Aorta (tissue), 5 donors: ENCODE data around the gene TICRR. TPM values are rescaled to one million over a fixed set of nuclear protein-coding genes. Genes with fewer than 3 reads are reported as not detected.

Experiments
- ATAC-seq: fragments of 200-7000 bp; cut with Tn5 transposase; one replicate; pipeline ENCODE4 v1.9.1; 2022; ENCODE audit warnings: moderate library complexity; ENCODE audit not compliant: low FRiP score
- DNase-seq, 2 donors: peaks; one replicate each; pipeline ENCODE4 v3.0.0-alpha.2; 2020
- H3K27ac ChIP-seq, 2 donors: one replicate each; pipeline ENCODE4 v1.5.1; 2013; ENCODE audit warnings: low read length in 2 of 2, mild to moderate bottlenecking in 2 of 2, moderate library complexity in 2 of 2, control low read depth in 1 of 2, inconsistent platforms in 1 of 2, low read depth in 1 of 2
- H3K27me3 ChIP-seq, 2 donors: one replicate each; pipeline ENCODE4 v1.6.1; 2013; ENCODE audit warnings: control low read depth in 1 of 2, low read length in 1 of 2, mild to moderate bottlenecking in 1 of 2, moderate library complexity in 1 of 2; ENCODE audit not compliant: insufficient read depth in 2 of 2, control insufficient read depth in 1 of 2
- H3K36me3 ChIP-seq, 2 donors: one replicate each; pipeline ENCODE4 v1.6.1; 2013; ENCODE audit warnings: control low read depth in 1 of 2, low read length in 1 of 2, mild to moderate bottlenecking in 1 of 2; ENCODE audit not compliant: insufficient read depth in 2 of 2, control insufficient read depth in 1 of 2
- H3K4me1 ChIP-seq, 2 donors: one replicate each; pipeline ENCODE4 v1.6.1; 2013; ENCODE audit warnings: low read length in 2 of 2, control low read depth in 1 of 2, mild to moderate bottlenecking in 1 of 2, moderate library complexity in 1 of 2; ENCODE audit not compliant: insufficient read depth in 2 of 2, control insufficient read depth in 1 of 2
- H3K4me3 ChIP-seq, 2 donors: one replicate each; pipeline ENCODE4 v1.5.1; 2013; ENCODE audit warnings: low read length in 2 of 2, control low read depth in 1 of 2, mild to moderate bottlenecking in 1 of 2
- H3K9me3 ChIP-seq: one replicate; pipeline ENCODE4 v1.6.1; 2013; ENCODE audit warnings: mild to moderate bottlenecking, low read length; ENCODE audit not compliant: control insufficient read depth
- WGBS, 2 donors: extraction: QIAGEN DNeasy Blood & Tissue Kit; methylation state at CpG; one replicate each; pipeline ENCODE4 v1.1.7; 2013; 5-methylcytosine and 5-hydroxymethylcytosine counted together
- intact Hi-C, 2 donors: fragments of 100-400 bp; cut with DNase I; formaldehyde crosslinking; loops; one replicate each; pipeline versions ENCODE4 v1.14.2 to v1.15.0; 2022
- polyA plus RNA-seq, 2 donors: library from polyadenylated mRNA; stranded (reverse); fragments of 200-250 nt; gene quantifications; one replicate each; pipeline ENCODE4 v1.2.3, GENCODE V29; 2013
- total RNA-seq, 2 donors: library from RNA; stranded (reverse); fragmentation: NEBNext Ultra II Directional; extraction: Animal tissue kit (Norgen Biotek cat#: 25700); gene quantifications; one replicate each; pipeline ENCODE4 v1.2.1, GENCODE V29; 2021
- donor health status: healthy with polysubstance abuse.
- donor health status: Bipolar disorder and iron deficiency.
- donor health status: DM: no; HTN: no; CAD: no.
- donor health status: DM: no; HTN: no; CAD: no.
- donor health status: DM: yes; HTN: yes; CAD: no.

The TICRR gene
- total and polyA plus RNA-seq, 4 donors: 0.03 to 0.60 (median 0.16) TPM; not detected in 1

GRCh38 chr15:89675606-89676005 lies 100.3 kb downstream of the TICRR start:
- WGBS, 2 donors: 75 to 88% methylated on average over 6 of the region's 6 CpGs
- Histone ChIP-seq H3K36me3 (no peaks in the 10 kb centered on the region), H3K4me3 (no peak overlapping the region), H3K27ac (no peak overlapping the region), H3K9me3 (no peaks in the 10 kb centered on the region), H3K27me3 (no peaks in the 10 kb centered on the region), H3K4me1 (peaks cover 2 to 4% of the 10 kb centered on the region in 2 donors)
- DNase-seq (no peak), ATAC-seq (no peak)
- intact Hi-C loops: no loop called here

- no peak for ATAC-seq
- no peaks in the 10 kb centered on the region for H3K9me3 ChIP-seq
- 95 to 100% methylated on average over 1 of the region's 1 CpG for WGBS, 2 donors
- peaks cover 0 to 8% of the 10 kb centered on the region in 2 donors for H3K4me1 ChIP-seq
- intact Hi-C loops: no loop called here
- H3K27ac ChIP-seq: no peak overlapping the region
- no peak overlapping the region for H3K4me3 ChIP-seq
- no peaks in the 10 kb centered on the region for H3K27me3 ChIP-seq
- H3K36me3 ChIP-seq: no peaks in the 10 kb centered on the region
- no peak for DNase-seq
Measured at GRCh38 chr15:89677381-89677780, 102.1 kb downstream of the TICRR start.

Other genes with a start within 250 kb of the TICRR start
- 10 to 100 TPM; 55.6 to 59.2 TPM for gene POLG, start 240.6 kb upstream of the TICRR start, total RNA-seq
- 10 to 100 TPM; 18.4 to 61.9 TPM for gene POLG, start 240.6 kb upstream of the TICRR start, polyA plus RNA-seq
- gene RHCG, start 78.9 kb upstream of the TICRR start, total RNA-seq: not detected
- gene RHCG, start 78.9 kb upstream of the TICRR start, polyA plus RNA-seq: 1 to 10 TPM; 1.0 to 2.1 TPM
- 10 to 100 TPM; 16.5 to 17.5 TPM for gene KIF7, start 80.0 kb downstream of the TICRR start, total RNA-seq
- gene KIF7, start 80.0 kb downstream of the TICRR start, polyA plus RNA-seq: 10 to 100 TPM in 1 of 2 donors, 1 to 10 TPM in 1; 3.1 to 16.0 TPM
- gene PLIN1, start 103.9 kb downstream of the TICRR start, total RNA-seq: 1 to 10 TPM; 3.0 to 4.1 TPM
- gene PLIN1, start 103.9 kb downstream of the TICRR start, polyA plus RNA-seq: 1 to 10 TPM in 1 of 2 donors, under 1 TPM in 1; 0.38 to 2.3 TPM
- 1 to 10 TPM; 7.7 to 9.1 TPM for gene PEX11A, start 115.3 kb downstream of the TICRR start, total RNA-seq
- 10 to 100 TPM; 10.4 to 13.3 TPM for gene PEX11A, start 115.3 kb downstream of the TICRR start, polyA plus RNA-seq
- not detected for gene WDR93, start 115.3 kb downstream of the TICRR start, total RNA-seq
- under 1 TPM in 1 of 2 donors, not detected in 1; 0.84 TPM for gene WDR93, start 115.3 kb downstream of the TICRR start, polyA plus RNA-seq
- 1 to 10 TPM in 1 of 2 donors, under 1 TPM in 1; 0.63 to 1.2 TPM for gene MESP1, start 175.8 kb downstream of the TICRR start, total RNA-seq
- under 1 TPM in 1 of 2 donors, not detected in 1; 0.49 TPM for gene MESP1, start 175.8 kb downstream of the TICRR start, polyA plus RNA-seq
- not detected for gene MESP2, start 200.9 kb downstream of the TICRR start, total RNA-seq
- 1 to 10 TPM in 1 of 2 donors, not detected in 1; 3.0 TPM for gene MESP2, start 200.9 kb downstream of the TICRR start, polyA plus RNA-seq
- 10 to 100 TPM; 21.4 to 30.7 TPM for gene ANPEP, start 239.4 kb downstream of the TICRR start, total RNA-seq
- 100 to 1,000 TPM in 1 of 2 donors, 1 to 10 TPM in 1; 4.2 to 225 TPM for gene ANPEP, start 239.4 kb downstream of the TICRR start, polyA plus RNA-seq